ENCODE data around the gene TMBIM1.

DNA sequence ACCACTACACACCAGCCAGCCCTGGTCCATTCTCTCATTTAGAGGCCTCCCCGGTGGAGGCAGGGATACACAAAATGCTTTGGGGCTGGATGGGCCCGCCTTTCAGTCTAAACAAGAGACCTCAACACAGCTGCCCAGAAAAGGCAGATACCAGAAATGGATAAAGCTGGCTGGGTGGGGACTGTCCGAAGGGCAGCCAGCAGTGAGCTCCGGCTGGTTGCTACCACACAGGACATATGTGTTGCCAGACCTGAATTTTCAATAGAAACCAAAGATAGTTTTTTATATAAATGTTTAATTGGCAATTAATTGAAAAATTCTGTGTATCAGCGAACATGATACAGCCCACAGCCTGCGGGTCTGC, 30.1 kb downstream of the TMBIM1 start:
- TF ChIP-seq TAF1 (IDR thresholded peaks at IDR 0.05; ENCODE audit: borderline replicate concordance, insufficient read depth, low read length) (no peak), REST (IDR thresholded peaks at IDR 0.05; ENCODE audit: insufficient read depth in 1 of 2, low read depth in 2 of 2, low read length in 2 of 2) (no peak), POLR2AphosphoS5 (IDR thresholded peaks at IDR 0.05; ENCODE audit: low read depth, low read length) (no peak), SIN3A (IDR thresholded peaks at IDR 0.05; ENCODE audit: borderline replicate concordance, insufficient read depth, low read length) (no peak)

Measured in PFSK-1 (cell line).